ENCODE results near the gene SEC24D.

Gene SEC24D

GRCh38 chr4:118833192-118833820 is 2.6 kb downstream of the SEC24D start:
- TF ChIP-seq GATA3 (IDR thresholded peaks at IDR 0.05; ENCODE audit: low read depth, low read length) (no peak), GATA2 (IDR thresholded peaks at IDR 0.05; ENCODE audit: low read depth, low read length) (no peak)

GRCh38 chr4:118829107-118829506 is 6.8 kb downstream of the SEC24D start:
- no peak for TF ChIP-seq GATA3 (IDR thresholded peaks at IDR 0.05; ENCODE audit: low read depth, low read length)
- no peak for TF ChIP-seq GATA2 (IDR thresholded peaks at IDR 0.05; ENCODE audit: low read depth, low read length)

- TF ChIP-seq GATA3 (IDR thresholded peaks at IDR 0.05; ENCODE audit: low read depth, low read length) = no peak
- no peak for TF ChIP-seq GATA2 (IDR thresholded peaks at IDR 0.05; ENCODE audit: low read depth, low read length)
Measured at GRCh38 chr4:118826723-118827444, 9.0 kb downstream of the SEC24D start.

- no peak for TF ChIP-seq GATA2 (IDR thresholded peaks at IDR 0.05; ENCODE audit: low read depth, low read length)
- no peak for TF ChIP-seq GATA3 (IDR thresholded peaks at IDR 0.05; ENCODE audit: low read depth, low read length)
Measured at GRCh38 chr4:118825799-118826198, 10.1 kb downstream of the SEC24D start.

GRCh38 chr4:118824141-118824540 is 11.8 kb downstream of the SEC24D start:
- TF ChIP-seq GATA2 (IDR thresholded peaks at IDR 0.05; ENCODE audit: low read depth, low read length) (no peak), GATA3 (IDR thresholded peaks at IDR 0.05; ENCODE audit: low read depth, low read length) (no peak)

GRCh38 chr4:118823471-118823870 is 12.5 kb downstream of the SEC24D start:
- TF ChIP-seq GATA2 (IDR thresholded peaks at IDR 0.05; ENCODE audit: low read depth, low read length) (no peak), GATA3 (IDR thresholded peaks at IDR 0.05; ENCODE audit: low read depth, low read length) (no peak)

- TF ChIP-seq GATA3 (IDR thresholded peaks at IDR 0.05; ENCODE audit: low read depth, low read length) = no peak
- no peak for TF ChIP-seq GATA2 (IDR thresholded peaks at IDR 0.05; ENCODE audit: low read depth, low read length)
Measured at GRCh38 chr4:118821590-118822293, 14.2 kb downstream of the SEC24D start.

- TF ChIP-seq GATA3 (IDR thresholded peaks at IDR 0.05; ENCODE audit: low read depth, low read length) = no peak
- TF ChIP-seq GATA2 (IDR thresholded peaks at IDR 0.05; ENCODE audit: low read depth, low read length) = no peak
Measured at GRCh38 chr4:118817178-118817930, 18.6 kb downstream of the SEC24D start.

- TF ChIP-seq GATA3 (IDR thresholded peaks at IDR 0.05; ENCODE audit: low read depth, low read length) (no peak), GATA2 (IDR thresholded peaks at IDR 0.05; ENCODE audit: low read depth, low read length) (no peak)
Measured at GRCh38 chr4:118816538-118817177, 19.3 kb downstream of the SEC24D start.

- TF ChIP-seq GATA2 (IDR thresholded peaks at IDR 0.05; ENCODE audit: low read depth, low read length) (no peak), GATA3 (IDR thresholded peaks at IDR 0.05; ENCODE audit: low read depth, low read length) (no peak)
Measured at GRCh38 chr4:118814891-118815290, 21.0 kb downstream of the SEC24D start.

GRCh38 chr4:118814058-118814457 is 21.9 kb downstream of the SEC24D start:
- TF ChIP-seq GATA2 (IDR thresholded peaks at IDR 0.05; ENCODE audit: low read depth, low read length) (no peak), GATA3 (IDR thresholded peaks at IDR 0.05; ENCODE audit: low read depth, low read length) (no peak)

- no peak for TF ChIP-seq GATA3 (IDR thresholded peaks at IDR 0.05; ENCODE audit: low read depth, low read length)
- no peak for TF ChIP-seq GATA2 (IDR thresholded peaks at IDR 0.05; ENCODE audit: low read depth, low read length)
Measured at GRCh38 chr4:118813561-118813960, 22.4 kb downstream of the SEC24D start.

- TF ChIP-seq GATA3 (IDR thresholded peaks at IDR 0.05; ENCODE audit: low read depth, low read length) (no peak), GATA2 (IDR thresholded peaks at IDR 0.05; ENCODE audit: low read depth, low read length) (no peak)
Measured at GRCh38 chr4:118811832-118812231, 24.1 kb downstream of the SEC24D start.
